LNCaP clone FGC (cell line): ENCODE results near the gene MED31.

Source experiments
- DNase-seq: peaks from one replicate; pipeline ENCODE4 v3.0.0-alpha.2; 2011; ENCODE audit warnings: low read depth
- H3K4me3 ChIP-seq: 2 replicates; pipeline ENCODE4 v1.5.1; 2011; ENCODE audit warnings: mild to moderate bottlenecking, low read depth, low read length, control low read depth
- CTCF ChIP-seq: IDR thresholded peaks from 2 replicates; pipeline ENCODE4 v1.5.1; 2012; ENCODE audit warnings: mild to moderate bottlenecking; ENCODE audit not compliant: control insufficient read depth, insufficient read depth; ENCODE audit errors: extremely low read depth

MED31 gene

DNA sequence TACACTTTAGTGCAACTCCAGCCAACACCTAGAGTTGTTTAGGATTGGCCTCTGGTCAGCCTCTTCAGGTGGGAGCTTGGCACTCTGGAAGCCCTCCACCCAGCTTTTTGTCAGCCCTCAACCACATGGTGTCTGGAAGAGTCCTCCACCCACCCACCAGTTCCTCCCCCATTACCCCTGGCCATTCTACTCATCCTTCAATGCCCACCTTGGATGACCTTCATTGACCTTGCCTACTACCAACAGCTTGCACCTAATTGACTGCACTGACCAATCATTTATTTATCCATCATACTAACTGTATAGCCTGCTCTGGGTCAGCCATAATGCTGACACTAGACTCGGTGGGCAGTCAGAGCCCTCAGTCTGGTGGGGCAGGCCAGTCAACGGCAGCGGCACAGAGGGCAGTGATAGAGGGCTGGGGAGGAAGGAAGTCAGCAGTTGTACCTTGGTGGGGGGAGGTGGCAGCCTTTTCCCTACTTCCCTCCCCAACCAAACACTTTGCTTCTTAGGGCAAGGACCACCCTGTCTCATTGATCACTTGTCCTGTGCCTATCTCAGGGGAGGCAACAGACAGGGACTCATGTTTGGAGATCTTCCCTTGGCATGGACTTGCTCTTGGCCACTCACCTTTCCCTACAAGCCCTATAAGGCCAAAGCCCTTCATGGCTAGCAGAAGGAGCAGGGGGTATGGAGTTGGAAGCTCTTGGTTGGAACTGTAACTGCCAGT lies 32.5 kb upstream of the MED31 start:
- DNase-seq: no peak
- no peak for TF ChIP-seq CTCF
- no peak overlapping the region for H3K4me3 ChIP-seq

DNA sequence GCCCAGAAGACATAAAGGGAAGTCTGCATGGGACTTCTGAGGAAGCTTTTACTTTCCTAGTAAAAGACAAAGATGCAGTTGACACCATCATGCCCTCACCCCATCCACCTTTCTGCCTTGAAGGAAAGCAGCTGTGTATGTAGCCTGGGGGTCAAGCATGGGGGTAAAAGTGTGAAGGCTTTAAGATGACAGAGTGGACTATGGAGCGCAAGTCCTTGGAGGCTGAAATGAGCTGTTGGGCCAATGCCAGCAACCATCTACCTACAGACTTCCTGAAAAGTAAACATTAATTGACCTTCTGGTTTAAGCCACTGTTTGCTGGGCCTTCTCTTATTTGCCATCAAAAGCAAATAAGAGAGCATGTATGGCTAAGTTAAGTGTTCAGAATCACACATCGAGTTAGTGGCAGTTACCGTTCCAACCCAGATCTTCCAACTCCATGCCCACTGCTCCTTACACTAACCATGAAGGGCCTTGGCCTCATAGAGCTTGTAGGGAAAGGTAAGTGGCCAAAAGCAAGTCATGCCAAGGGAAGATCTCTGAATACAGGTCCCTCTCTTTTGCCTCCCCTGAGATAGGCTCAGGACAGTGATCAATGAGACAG lies 31.8 kb upstream of the MED31 start:
- no peak for TF ChIP-seq CTCF

GRCh38 chr17:6682339-6682738 lies 30.9 kb upstream of the MED31 start:
- TF ChIP-seq CTCF: no peak

More for the DNA sequence above, 31.8 kb upstream of the MED31 start:
- DNase-seq: peak; percentile 74
- no peak overlapping the region for H3K4me3 ChIP-seq

GRCh38 chr17:6681671-6682070 lies 30.3 kb upstream of the MED31 start:
- no peak for DNase-seq
- H3K4me3 ChIP-seq: no peak overlapping the region
- no peak for TF ChIP-seq CTCF

More at GRCh38 chr17:6682339-6682738, 30.9 kb upstream of the MED31 start:
- DNase-seq: no peak
- no peak overlapping the region for H3K4me3 ChIP-seq

DNA sequence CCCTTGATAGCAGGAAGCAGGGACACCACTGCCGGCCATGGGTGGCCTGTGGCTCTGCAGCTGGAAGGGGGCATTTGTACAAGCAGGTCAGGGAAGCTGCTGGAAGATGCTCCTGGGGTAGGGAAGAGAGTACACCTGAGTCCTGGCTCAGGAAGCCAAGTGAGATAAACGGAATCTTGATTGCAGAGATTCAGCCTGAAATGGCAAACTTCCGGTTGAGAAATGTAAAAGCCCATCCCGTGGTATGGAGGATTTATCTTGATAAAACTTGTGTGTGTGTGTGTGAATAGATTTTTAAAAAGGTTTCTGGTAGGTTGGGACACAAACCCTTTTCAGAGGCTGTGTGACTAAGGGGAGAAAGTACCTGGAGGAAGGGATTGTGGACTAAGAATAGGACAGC lies 29.8 kb upstream of the MED31 start:
- H3K4me3 ChIP-seq: no peak overlapping the region
- no peak for TF ChIP-seq CTCF
- no peak for DNase-seq

DNA sequence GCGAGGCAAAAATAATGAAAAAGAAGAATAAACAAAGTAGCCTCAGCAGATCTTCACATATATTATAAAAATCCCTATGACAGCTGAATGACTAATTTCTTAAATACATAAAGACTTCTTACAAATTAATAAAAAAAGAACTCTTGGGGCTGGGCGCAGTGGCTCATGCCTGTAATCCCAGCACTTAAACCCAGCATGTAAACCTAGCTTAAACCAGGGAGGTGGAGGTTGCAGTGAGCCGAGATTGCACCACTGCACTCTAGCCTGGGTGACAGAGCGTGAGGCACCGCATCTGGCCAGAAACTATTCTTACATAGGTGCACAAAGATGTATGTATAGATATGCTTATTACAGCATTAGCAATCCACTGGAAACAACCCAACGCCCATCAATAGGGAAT lies 27.8 kb upstream of the MED31 start:
- H3K4me3 ChIP-seq: no peak overlapping the region
- no peak for DNase-seq
- no peak for TF ChIP-seq CTCF
